Embryonic facial prominence (tissue), 1 donor: Measurements from ENCODE around the gene CCDC92.
A peak's percentile ranks its signal among the peaks of the same experiment; 100 is the strongest.

Experiments
- DNase-seq: peaks from one replicate; pipeline ENCODE4 v3.0.0-alpha.2; 2016; ENCODE audit errors: extremely low spot score

CCDC92 gene

GRCh38 chr12:123910761-123911193 lies 61.9 kb downstream of the CCDC92 start:
- no peak for DNase-seq

GRCh38 chr12:123910057-123910456 lies 62.6 kb downstream of the CCDC92 start:
- no peak for DNase-seq

- DNase-seq: no peak
These were observed 63.5 kb downstream of the CCDC92 start for GRCh38 chr12:123908884-123909725.

GRCh38 chr12:123907726-123908476 lies 64.7 kb downstream of the CCDC92 start:
- no peak for DNase-seq

GRCh38 chr12:123906711-123907420 lies 65.8 kb downstream of the CCDC92 start:
- DNase-seq: no peak

- no peak for DNase-seq
These were observed 67.2 kb downstream of the CCDC92 start for GRCh38 chr12:123905319-123905925.

GRCh38 chr12:123903301-123904065 lies 69.1 kb downstream of the CCDC92 start:
- DNase-seq: no peak

- DNase-seq: no peak
These were observed 69.8 kb downstream of the CCDC92 start for GRCh38 chr12:123902821-123903220.

- DNase-seq: no peak
These were observed 71.7 kb downstream of the CCDC92 start for GRCh38 chr12:123900871-123901376.

- no peak for DNase-seq
These were observed 73.3 kb downstream of the CCDC92 start for GRCh38 chr12:123899368-123899767.

GRCh38 chr12:123898673-123899072 lies 74.0 kb downstream of the CCDC92 start:
- no peak for DNase-seq

GRCh38 chr12:123897221-123897620 lies 75.4 kb downstream of the CCDC92 start:
- no peak for DNase-seq

GRCh38 chr12:123896767-123897166 lies 75.9 kb downstream of the CCDC92 start:
- DNase-seq: peak; percentile 73

GRCh38 chr12:123895451-123895850 lies 77.2 kb downstream of the CCDC92 start:
- DNase-seq: no peak

GRCh38 chr12:123894823-123895345 lies 77.7 kb downstream of the CCDC92 start:
- no peak for DNase-seq

- no peak for DNase-seq
These were observed 79.4 kb downstream of the CCDC92 start for GRCh38 chr12:123893276-123893675.

GRCh38 chr12:123892853-123893252 lies 79.8 kb downstream of the CCDC92 start:
- no peak for DNase-seq

- DNase-seq: no peak
These were observed 80.5 kb downstream of the CCDC92 start for GRCh38 chr12:123892180-123892559.

GRCh38 chr12:123891516-123892179 lies 81.0 kb downstream of the CCDC92 start:
- no peak for DNase-seq

- DNase-seq: no peak
These were observed 81.6 kb downstream of the CCDC92 start for GRCh38 chr12:123891011-123891410.
